ENCODE results near the gene PAEP.
"Not testable (repeated sequence)": the region's sequence is repeated elsewhere in the genome, so short reads cannot be mapped to it uniquely, and the experiment has no call there.

PAEP gene

GRCh38 chr9:135561391-135562234 lies at the start of gene PAEP:
Gene PAEP (plus strand): TSS chr9:135561756.
- no peak within 1 kb of the TSS for H3K27ac ChIP-seq
- DNase-seq (ENCODE audit: low read depth, low spot score), result no peak

- H3K27ac ChIP-seq, result no peak overlapping the region
- DNase-seq (ENCODE audit: low read depth, low spot score), result no peak
These were observed 49.3 kb upstream of the PAEP start for GRCh38 chr9:135512241-135512603.

- DNase-seq (ENCODE audit: low read depth, low spot score), result no peak
- H3K27ac ChIP-seq, result no peak overlapping the region
These were observed 48.7 kb upstream of the PAEP start for GRCh38 chr9:135512904-135513303.

GRCh38 chr9:135513351-135513846 lies 48.2 kb upstream of the PAEP start:
- no peak overlapping the region for H3K27ac ChIP-seq
- DNase-seq (ENCODE audit: low read depth, low spot score), result no peak

- H3K27ac ChIP-seq; DNase-seq (ENCODE audit: low read depth, low spot score): not testable (repeated sequence)
These were observed 47.6 kb upstream of the PAEP start for GRCh38 chr9:135513906-135514305.

- DNase-seq (ENCODE audit: low read depth, low spot score), result no peak
- H3K27ac ChIP-seq, result no peak overlapping the region
These were observed 47.0 kb upstream of the PAEP start for GRCh38 chr9:135514342-135515082.

- no peak for DNase-seq (ENCODE audit: low read depth, low spot score)
- H3K27ac ChIP-seq, result no peak overlapping the region
These were observed 46.2 kb upstream of the PAEP start for GRCh38 chr9:135515083-135515951.

GRCh38 chr9:135516132-135516860 lies 45.3 kb upstream of the PAEP start:
- no peak overlapping the region for H3K27ac ChIP-seq
- no peak for DNase-seq (ENCODE audit: low read depth, low spot score)

- H3K27ac ChIP-seq, result no peak overlapping the region
- no peak for DNase-seq (ENCODE audit: low read depth, low spot score)
These were observed 44.1 kb upstream of the PAEP start for GRCh38 chr9:135517407-135517822.

GRCh38 chr9:135519179-135519971 lies 42.2 kb upstream of the PAEP start:
- no peak overlapping the region for H3K27ac ChIP-seq
- no peak for DNase-seq (ENCODE audit: low read depth, low spot score)

GRCh38 chr9:135520916-135521607 lies 40.5 kb upstream of the PAEP start, which contains the start of gene LCN1:
Gene LCN1 (plus strand): TSS chr9:135521440. CDS start chr9:135521498, 58 bp downstream.
- DNase-seq (ENCODE audit: low read depth, low spot score), result no peak
- no peak within 1 kb of the TSS for H3K27ac ChIP-seq

GRCh38 chr9:135521608-135522095 lies 39.9 kb upstream of the PAEP start:
- DNase-seq (ENCODE audit: low read depth, low spot score), result no peak
- no peak overlapping the region for H3K27ac ChIP-seq

- no peak overlapping the region for H3K27ac ChIP-seq
- DNase-seq (ENCODE audit: low read depth, low spot score), result no peak
These were observed 39.2 kb upstream of the PAEP start for GRCh38 chr9:135522137-135522877.

GRCh38 chr9:135522931-135523330 lies 38.6 kb upstream of the PAEP start:
- no peak for DNase-seq (ENCODE audit: low read depth, low spot score)
- H3K27ac ChIP-seq, result no peak overlapping the region

- DNase-seq (ENCODE audit: low read depth, low spot score), result no peak
- no peak overlapping the region for H3K27ac ChIP-seq
These were observed 37.9 kb upstream of the PAEP start for GRCh38 chr9:135523521-135524129.

GRCh38 chr9:135524130-135524861 lies 37.3 kb upstream of the PAEP start:
- DNase-seq (ENCODE audit: low read depth, low spot score), result no peak
- H3K27ac ChIP-seq, result no peak overlapping the region
